SK-N-SH treated with all-trans-retinoic acid at 6 μM for 48 hours (cell line): ENCODE measurements around the gene CCIN.

ENCODE experiments used
- ATAC-seq: fragments of 200-7000 bp; cut with Tn5 transposase; 3 replicates; pipeline ENCODE4 v1.9.1; 2020; ENCODE audit warnings: mild to moderate bottlenecking, moderate library complexity
- ARNTL ChIP-seq: fragments of 450-650 bp; formaldehyde crosslinking; IDR thresholded peaks from 2 replicates; pipeline ENCODE4 v1.5.0; 2020; ENCODE audit warnings: low read depth, mild to moderate bottlenecking, moderate library complexity, borderline replicate concordance
- BACH2 ChIP-seq: fragments of 250-450 bp; sonication (Bioruptor Pico); IDR thresholded peaks from 2 replicates; pipeline ENCODE4 v1.9.0; 2021; ENCODE audit warnings: mild to moderate bottlenecking, borderline replicate concordance
- CSDC2 ChIP-seq: fragments of 250-450 bp; sonication (Bioruptor Pico); IDR thresholded peaks from 2 replicates; pipeline ENCODE4 v1.5.0; 2020; ENCODE audit warnings: mild to moderate bottlenecking, moderate library complexity
- ESRRG ChIP-seq: fragments of 250-450 bp; sonication (Bioruptor Pico); IDR thresholded peaks from 2 replicates; pipeline ENCODE4 v1.6.1; 2021; ENCODE audit warnings: mild to moderate bottlenecking
- ISL1 ChIP-seq: fragments of 250-450 bp; sonication (Bioruptor Pico); IDR thresholded peaks from 2 replicates; pipeline ENCODE4 v2.1.2; 2022; ENCODE audit warnings: mild to moderate bottlenecking, moderate library complexity
- OSR1 ChIP-seq: fragments of 250-450 bp; sonication (Bioruptor Pico); IDR thresholded peaks from 2 replicates; pipeline ENCODE4 v1.8.0; 2022; ENCODE audit warnings: moderate library complexity, mild to moderate bottlenecking, inconsistent platforms
- PPARA ChIP-seq: fragments of 250-450 bp; sonication (Bioruptor Pico); IDR thresholded peaks from 2 replicates; pipeline ENCODE4 v1.5.0; 2020; ENCODE audit warnings: mild to moderate bottlenecking, borderline replicate concordance
- RARB ChIP-seq: fragments of 250-450 bp; sonication (Bioruptor Pico); IDR thresholded peaks from 2 replicates; pipeline ENCODE4 v1.8.0; 2021; ENCODE audit warnings: mild to moderate bottlenecking, moderate library complexity
- SNAI2 ChIP-seq: fragments of 250-450 bp; sonication (Bioruptor Pico); IDR thresholded peaks from 2 replicates; pipeline ENCODE4 v1.5.0; 2020; ENCODE audit warnings: mild to moderate bottlenecking, moderate library complexity
- TCF4 ChIP-seq: fragments of 250-450 bp; sonication (Bioruptor Pico); IDR thresholded peaks from 2 replicates; pipeline ENCODE4 v1.8.0; 2021; ENCODE audit warnings: mild to moderate bottlenecking, moderate library complexity, borderline replicate concordance
- ZC3H10 ChIP-seq: fragments of 250-450 bp; sonication (Bioruptor Pico); IDR thresholded peaks from 2 replicates; pipeline ENCODE4 v1.5.1; 2021; ENCODE audit warnings: mild to moderate bottlenecking, moderate library complexity
- ZFP3 ChIP-seq: fragments of 250-450 bp; sonication (Bioruptor Pico); IDR thresholded peaks from 2 replicates; pipeline ENCODE4 v1.5.0; 2020; ENCODE audit warnings: mild to moderate bottlenecking, moderate library complexity
- ZNF565 ChIP-seq: fragments of 450-650 bp; formaldehyde crosslinking; conservative IDR thresholded peaks from 2 replicates; pipeline ENCODE4 v1.5.0; 2020; ENCODE audit warnings: low read depth, mild to moderate bottlenecking, moderate library complexity
- ZNF70 ChIP-seq: fragments of 450-650 bp; formaldehyde crosslinking; IDR thresholded peaks from 2 replicates; pipeline ENCODE4 v1.5.0; 2020; ENCODE audit warnings: mild to moderate bottlenecking, moderate library complexity
- ZNF8 ChIP-seq: fragments of 450-650 bp; formaldehyde crosslinking; IDR thresholded peaks from 2 replicates; pipeline ENCODE4 v1.5.0; 2020; ENCODE audit warnings: mild to moderate bottlenecking, moderate library complexity
- TF ChIP-seq, protein P1 (sequence below): fragments of 250-450 bp; sonication (Bioruptor Pico); IDR thresholded peaks from 2 replicates; pipeline ENCODE4 v1.5.0; 2020; ENCODE audit warnings: mild to moderate bottlenecking, moderate library complexity
- TF ChIP-seq, protein P2 (sequence below): fragments of 250-450 bp; sonication (Bioruptor Pico); IDR thresholded peaks from 2 replicates; pipeline ENCODE4 v1.8.0; 2020; ENCODE audit warnings: mild to moderate bottlenecking, moderate library complexity, borderline replicate concordance
- TF ChIP-seq, protein P3 (sequence below): fragments of 250-450 bp; sonication (Bioruptor Pico); IDR thresholded peaks from 2 replicates; pipeline ENCODE4 v1.5.1; 2021; ENCODE audit warnings: mild to moderate bottlenecking, moderate library complexity
- TF ChIP-seq, protein P4 (sequence below): fragments of 250-450 bp; sonication (Bioruptor Pico); IDR thresholded peaks from 2 replicates; pipeline ENCODE4 v1.8.0; 2021; ENCODE audit warnings: low read depth, mild to moderate bottlenecking, moderate library complexity, borderline replicate concordance

CCIN gene

DNA sequence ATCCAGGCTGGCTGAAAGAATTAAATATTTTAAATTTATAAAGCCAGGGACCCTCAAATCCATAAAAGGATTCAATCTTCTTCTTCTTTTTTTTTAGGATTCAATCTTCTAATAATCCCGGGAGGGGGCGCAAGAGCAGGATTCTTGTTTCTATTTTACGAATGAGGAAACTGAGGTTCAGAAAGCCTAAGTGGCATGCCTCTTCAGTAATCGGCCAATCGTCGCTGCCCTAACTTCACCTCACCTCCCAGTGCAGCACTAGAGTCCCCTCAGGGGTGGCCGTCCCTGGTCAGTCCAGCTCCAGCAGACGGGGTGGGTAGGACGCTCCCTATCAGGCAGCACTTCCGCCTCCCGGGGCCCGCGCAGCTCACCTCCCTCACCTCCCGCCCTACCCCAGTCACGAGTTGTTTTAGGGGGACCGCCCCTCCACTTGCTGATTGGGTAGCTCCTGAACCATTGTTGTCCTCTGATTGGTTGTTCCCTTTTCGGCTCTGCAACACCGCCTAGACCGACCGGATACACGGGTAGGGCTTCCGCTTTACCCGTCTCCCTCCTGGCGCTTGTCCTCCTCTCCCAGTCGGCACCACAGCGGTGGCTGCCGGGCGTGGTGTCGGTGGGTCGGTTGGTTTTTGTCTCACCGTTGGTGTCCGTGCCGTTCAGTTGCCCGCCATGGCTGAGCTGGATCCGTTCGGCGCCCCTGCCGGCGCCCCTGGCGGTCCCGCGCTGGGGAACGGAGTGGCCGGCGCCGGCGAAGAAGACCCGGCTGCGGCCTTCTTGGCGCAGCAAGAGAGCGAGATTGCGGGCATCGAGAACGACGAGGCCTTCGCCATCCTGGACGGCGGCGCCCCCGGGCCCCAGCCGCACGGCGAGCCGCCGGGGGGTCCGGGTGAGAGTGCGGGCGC, 21.5 kb downstream of the CCIN start, which contains the start of gene CLTA:
TSS of gene CLTA (plus strand) at position 534 of the 902 bp plus-strand sequence. CDS start at position 670, 136 bp downstream.
- TF ChIP-seq, protein P1, sequence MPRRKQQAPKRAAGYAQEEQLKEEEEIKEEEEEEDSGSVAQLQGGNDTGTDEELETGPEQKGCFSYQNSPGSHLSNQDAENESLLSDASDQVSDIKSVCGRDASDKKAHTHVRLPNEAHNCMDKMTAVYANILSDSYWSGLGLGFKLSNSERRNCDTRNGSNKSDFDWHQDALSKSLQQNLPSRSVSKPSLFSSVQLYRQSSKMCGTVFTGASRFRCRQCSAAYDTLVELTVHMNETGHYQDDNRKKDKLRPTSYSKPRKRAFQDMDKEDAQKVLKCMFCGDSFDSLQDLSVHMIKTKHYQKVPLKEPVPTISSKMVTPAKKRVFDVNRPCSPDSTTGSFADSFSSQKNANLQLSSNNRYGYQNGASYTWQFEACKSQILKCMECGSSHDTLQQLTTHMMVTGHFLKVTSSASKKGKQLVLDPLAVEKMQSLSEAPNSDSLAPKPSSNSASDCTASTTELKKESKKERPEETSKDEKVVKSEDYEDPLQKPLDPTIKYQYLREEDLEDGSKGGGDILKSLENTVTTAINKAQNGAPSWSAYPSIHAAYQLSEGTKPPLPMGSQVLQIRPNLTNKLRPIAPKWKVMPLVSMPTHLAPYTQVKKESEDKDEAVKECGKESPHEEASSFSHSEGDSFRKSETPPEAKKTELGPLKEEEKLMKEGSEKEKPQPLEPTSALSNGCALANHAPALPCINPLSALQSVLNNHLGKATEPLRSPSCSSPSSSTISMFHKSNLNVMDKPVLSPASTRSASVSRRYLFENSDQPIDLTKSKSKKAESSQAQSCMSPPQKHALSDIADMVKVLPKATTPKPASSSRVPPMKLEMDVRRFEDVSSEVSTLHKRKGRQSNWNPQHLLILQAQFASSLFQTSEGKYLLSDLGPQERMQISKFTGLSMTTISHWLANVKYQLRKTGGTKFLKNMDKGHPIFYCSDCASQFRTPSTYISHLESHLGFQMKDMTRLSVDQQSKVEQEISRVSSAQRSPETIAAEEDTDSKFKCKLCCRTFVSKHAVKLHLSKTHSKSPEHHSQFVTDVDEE (CRISPR knock-in tag): no peak
- no peak for TF ChIP-seq ZNF8
- ATAC-seq: peak; percentile 98

DNA sequence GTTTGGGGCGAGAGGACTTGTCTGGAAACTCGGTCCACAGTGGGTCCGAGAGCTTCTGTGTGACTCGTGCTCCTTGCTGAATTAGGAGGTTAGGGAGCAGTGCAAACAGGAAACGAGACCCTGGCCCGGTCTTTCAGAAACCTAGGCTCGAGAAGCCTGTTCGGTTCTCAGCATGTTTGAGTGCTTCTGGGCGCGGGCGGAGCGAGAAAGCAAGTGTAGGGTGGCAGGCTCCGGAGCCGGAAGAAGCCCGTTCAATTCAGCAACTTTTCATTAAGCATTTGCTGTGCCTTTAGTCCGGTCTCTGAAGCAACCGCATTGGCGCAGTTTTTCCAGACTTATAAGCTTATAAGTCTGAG, 22.1 kb downstream of the CCIN start:
- ATAC-seq: peak; percentile 19
- TF ChIP-seq, protein P2, sequence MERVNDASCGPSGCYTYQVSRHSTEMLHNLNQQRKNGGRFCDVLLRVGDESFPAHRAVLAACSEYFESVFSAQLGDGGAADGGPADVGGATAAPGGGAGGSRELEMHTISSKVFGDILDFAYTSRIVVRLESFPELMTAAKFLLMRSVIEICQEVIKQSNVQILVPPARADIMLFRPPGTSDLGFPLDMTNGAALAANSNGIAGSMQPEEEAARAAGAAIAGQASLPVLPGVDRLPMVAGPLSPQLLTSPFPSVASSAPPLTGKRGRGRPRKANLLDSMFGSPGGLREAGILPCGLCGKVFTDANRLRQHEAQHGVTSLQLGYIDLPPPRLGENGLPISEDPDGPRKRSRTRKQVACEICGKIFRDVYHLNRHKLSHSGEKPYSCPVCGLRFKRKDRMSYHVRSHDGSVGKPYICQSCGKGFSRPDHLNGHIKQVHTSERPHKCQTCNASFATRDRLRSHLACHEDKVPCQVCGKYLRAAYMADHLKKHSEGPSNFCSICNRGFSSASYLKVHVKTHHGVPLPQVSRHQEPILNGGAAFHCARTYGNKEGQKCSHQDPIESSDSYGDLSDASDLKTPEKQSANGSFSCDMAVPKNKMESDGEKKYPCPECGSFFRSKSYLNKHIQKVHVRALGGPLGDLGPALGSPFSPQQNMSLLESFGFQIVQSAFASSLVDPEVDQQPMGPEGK (CRISPR knock-in tag): no peak
- TF ChIP-seq ZNF565 (no peak), ZFP3 (no peak), TCF4 (no peak), CSDC2 (CRISPR knock-in tag) (no peak), OSR1 (CRISPR knock-in tag) (no peak), ZNF70 (CRISPR knock-in tag) (no peak), ZC3H10 (CRISPR knock-in tag) (no peak)

DNA sequence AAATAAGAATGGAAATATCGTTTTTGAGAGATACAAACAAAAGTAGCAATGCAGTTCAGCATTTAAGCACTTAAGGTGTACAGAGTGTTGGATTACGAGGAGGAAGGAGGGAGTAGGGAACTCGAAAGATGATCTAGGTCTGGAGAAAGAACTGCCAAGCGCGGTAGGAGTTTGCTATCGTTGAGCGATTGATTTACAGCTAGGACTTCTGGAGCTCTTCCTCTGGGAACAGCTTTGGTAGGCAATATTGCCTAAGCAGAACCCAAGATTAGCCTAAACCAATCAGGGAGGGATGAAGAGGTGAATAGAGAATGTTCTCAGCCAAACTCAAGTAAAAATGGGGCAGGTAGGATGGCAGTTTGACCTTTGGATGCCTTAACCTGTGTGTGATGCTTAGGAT, 22.5 kb downstream of the CCIN start:
- no peak for TF ChIP-seq ESRRG (CRISPR knock-in tag)
- TF ChIP-seq ZC3H10 (CRISPR knock-in tag): no peak
- TF ChIP-seq, all 23 proteins: peak for 0
- ATAC-seq: no peak

DNA sequence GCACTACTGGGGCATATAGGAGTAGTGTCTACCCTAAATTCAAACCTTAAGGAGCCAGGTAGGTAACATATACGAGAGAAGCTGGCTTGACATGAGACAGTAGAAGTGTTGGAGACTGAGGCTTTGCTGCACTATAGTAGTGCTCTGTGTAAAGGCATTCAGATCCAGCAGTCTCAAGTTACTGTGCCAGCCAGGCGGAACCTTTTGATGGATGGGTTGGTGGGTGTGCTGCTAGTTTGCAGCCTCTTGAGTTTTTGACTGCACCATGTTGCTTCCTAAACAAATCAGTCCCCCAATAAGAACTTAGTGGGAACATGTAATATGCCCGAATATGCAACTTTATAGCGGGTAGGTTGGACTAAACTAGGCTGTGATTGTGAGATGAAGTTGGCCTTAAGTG, 23.0 kb downstream of the CCIN start:
- ATAC-seq: peak; percentile 15

More for the DNA sequence above, 23.0 kb downstream of the CCIN start:
- TF ChIP-seq, protein P3, sequence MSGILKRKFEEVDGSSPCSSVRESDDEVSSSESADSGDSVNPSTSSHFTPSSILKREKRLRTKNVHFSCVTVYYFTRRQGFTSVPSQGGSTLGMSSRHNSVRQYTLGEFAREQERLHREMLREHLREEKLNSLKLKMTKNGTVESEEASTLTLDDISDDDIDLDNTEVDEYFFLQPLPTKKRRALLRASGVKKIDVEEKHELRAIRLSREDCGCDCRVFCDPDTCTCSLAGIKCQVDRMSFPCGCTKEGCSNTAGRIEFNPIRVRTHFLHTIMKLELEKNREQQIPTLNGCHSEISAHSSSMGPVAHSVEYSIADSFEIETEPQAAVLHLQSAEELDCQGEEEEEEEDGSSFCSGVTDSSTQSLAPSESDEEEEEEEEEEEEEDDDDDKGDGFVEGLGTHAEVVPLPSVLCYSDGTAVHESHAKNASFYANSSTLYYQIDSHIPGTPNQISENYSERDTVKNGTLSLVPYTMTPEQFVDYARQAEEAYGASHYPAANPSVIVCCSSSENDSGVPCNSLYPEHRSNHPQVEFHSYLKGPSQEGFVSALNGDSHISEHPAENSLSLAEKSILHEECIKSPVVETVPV: no peak
- TF ChIP-seq SNAI2 (CRISPR knock-in tag): no peak
- no peak for TF ChIP-seq RARB
- TF ChIP-seq, protein P2 (CRISPR knock-in tag): no peak
- TF ChIP-seq BACH2 (CRISPR knock-in tag): no peak
- TF ChIP-seq, protein P4, sequence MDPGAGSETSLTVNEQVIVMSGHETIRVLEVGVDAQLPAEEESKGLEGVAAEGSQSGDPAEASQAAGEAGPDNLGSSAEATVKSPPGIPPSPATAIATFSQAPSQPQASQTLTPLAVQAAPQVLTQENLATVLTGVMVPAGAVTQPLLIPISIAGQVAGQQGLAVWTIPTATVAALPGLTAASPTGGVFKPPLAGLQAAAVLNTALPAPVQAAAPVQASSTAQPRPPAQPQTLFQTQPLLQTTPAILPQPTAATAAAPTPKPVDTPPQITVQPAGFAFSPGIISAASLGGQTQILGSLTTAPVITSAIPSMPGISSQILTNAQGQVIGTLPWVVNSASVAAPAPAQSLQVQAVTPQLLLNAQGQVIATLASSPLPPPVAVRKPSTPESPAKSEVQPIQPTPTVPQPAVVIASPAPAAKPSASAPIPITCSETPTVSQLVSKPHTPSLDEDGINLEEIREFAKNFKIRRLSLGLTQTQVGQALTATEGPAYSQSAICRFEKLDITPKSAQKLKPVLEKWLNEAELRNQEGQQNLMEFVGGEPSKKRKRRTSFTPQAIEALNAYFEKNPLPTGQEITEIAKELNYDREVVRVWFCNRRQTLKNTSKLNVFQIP (CRISPR knock-in tag): no peak
- no peak for TF ChIP-seq ISL1 (CRISPR knock-in tag)
- TF ChIP-seq, protein P1 (CRISPR knock-in tag): no peak
- no peak for TF ChIP-seq ARNTL (CRISPR knock-in tag)
- no peak for TF ChIP-seq PPARA
- TF ChIP-seq ZC3H10 (CRISPR knock-in tag): no peak
- TF ChIP-seq ZNF565: no peak
